GM12878 (cell line): ENCODE data around the gene NTN1. TPM values are rescaled to one million over a fixed set of nuclear protein-coding genes. Genes with fewer than 3 reads are reported as not detected.

Source experiments
- ATAC-seq: fragments of 200-7000 bp; cut with Tn5 transposase; 3 replicates; pipeline ENCODE4 v1.9.1; 2020; ENCODE audit warnings: mild to moderate bottlenecking, moderate library complexity
- BruUV-seq: library from RNA; stranded (reverse); fragments of 400-500 nt; replicated peaks from 2 replicates; lab custom pipeline; 2021; lab: Mats Ljungman, UMichigan
- CTCF ChIA-PET: fragments of 300-600 bp; sonication (Branson Sonifier 250); formaldehyde crosslinking; extraction: SDS; loops from one replicate; lab custom pipeline; 2021; ENCODE audit warnings: inconsistent platforms; lab: Yijun Ruan, JAX
- POLR2A ChIA-PET: fragments of 350-600 bp; formaldehyde crosslinking; extraction: SDS; loops from one replicate; lab custom pipeline; 2021; ENCODE audit warnings: inconsistent platforms; lab: Charles Lee
- RAD21 ChIA-PET: fragments of 300-600 bp; sonication (Branson Sonifier 250); formaldehyde crosslinking; loops from one replicate; lab custom pipeline; 2023; ENCODE audit warnings: antibody characterized with exemption; ENCODE audit not compliant: unreplicated experiment; lab: Charles Lee
- SMC1A ChIA-PET: fragments of 300-600 bp; sonication (Branson Sonifier 250); formaldehyde crosslinking; loops from one replicate; lab custom pipeline; 2023; ENCODE audit not compliant: unreplicated experiment, uncharacterized antibody; lab: Charles Lee
- DNase-seq: peaks from one replicate; pipeline ENCODE4 v3.0.0-alpha.2; 2011; ENCODE audit warnings: low read depth, low spot score
- FAIRE-seq: peaks from 3 replicates; lab custom pipeline; 2011; peaks lifted over from hg19 to GRCh38; lab: Jason Lieb, UNC
- H2AFZ ChIP-seq: 2 replicates; pipeline ENCODE4 v1.6.0; 2011; ENCODE audit warnings: low read depth, low read length, control low read depth; ENCODE audit not compliant: control insufficient read depth
- H3K27ac ChIP-seq: 2 replicates; pipeline ENCODE4 v1.5.1; 2011; ENCODE audit warnings: control low read depth; ENCODE audit not compliant: control insufficient read depth, insufficient read depth
- H3K27me3 ChIP-seq, 2 experiments: replicated peaks in 1 of 2; 2 replicates each; pipeline versions ENCODE4 v1.6.0 to v1.6.1; 2011; ENCODE audit warnings: low read length in 1 of 2; ENCODE audit not compliant: control insufficient read depth in 2 of 2, insufficient read depth in 2 of 2
- H3K36me3 ChIP-seq, 2 experiments: 2 replicates each; pipeline ENCODE4 v1.5.1; 2011; ENCODE audit warnings: low read length in 1 of 2; ENCODE audit not compliant: control insufficient read depth in 2 of 2, insufficient read depth in 2 of 2
- H3K4me1 ChIP-seq: 2 replicates; pipeline ENCODE4 v1.6.1; 2011; ENCODE audit warnings: mild to moderate bottlenecking, low read length, moderate library complexity, mixed read lengths; ENCODE audit not compliant: control insufficient read depth, insufficient read depth
- H3K4me2 ChIP-seq: 2 replicates; pipeline ENCODE4 v1.6.0; 2011; ENCODE audit warnings: control low read depth; ENCODE audit not compliant: control insufficient read depth, insufficient read depth
- H3K4me3 ChIP-seq: fragments of 200-600 bp; sonication (generic); 2 replicates; pipeline ENCODE4 v1.5.1; 2016
- H3K79me2 ChIP-seq: 2 replicates; pipeline ENCODE4 v1.6.0; 2011; ENCODE audit warnings: low read length; ENCODE audit not compliant: control insufficient read depth, insufficient read depth
- H3K9ac ChIP-seq: 2 replicates; pipeline ENCODE4 v1.8.0; 2011; ENCODE audit warnings: low read length, control low read depth, mixed read lengths; ENCODE audit not compliant: control insufficient read depth, insufficient read depth
- H3K9me3 ChIP-seq: replicated peaks from 3 replicates; pipeline ENCODE4 v1.5.1; 2011; ENCODE audit warnings: mild to moderate bottlenecking, low read length; ENCODE audit not compliant: control insufficient read depth, insufficient read depth
- H4K20me1 ChIP-seq: 2 replicates; pipeline ENCODE4 v1.6.0; 2011; ENCODE audit not compliant: control insufficient read depth, insufficient read depth
- ATF7 ChIP-seq: fragments of 450-650 bp; IDR thresholded peaks from 2 replicates; pipeline ENCODE4 v1.6.1; 2016; ENCODE audit warnings: low read depth, mild to moderate bottlenecking
- BCLAF1 ChIP-seq: fragments of 450-650 bp; IDR thresholded peaks from 2 replicates; pipeline ENCODE4 v1.6.1; 2017; ENCODE audit warnings: antibody characterized with exemption, mild to moderate bottlenecking, moderate library complexity
- BHLHE40 ChIP-seq, 2 experiments: fragments of 450-650 bp in 1 of 2; IDR thresholded peaks; 2 replicates each; pipeline ENCODE4 v1.6.1; 2011 to 2017; ENCODE audit warnings: low read depth in 2 of 2, borderline replicate concordance in 1 of 2, improper control_type of control experiment in 1 of 2, low read length in 1 of 2, mild to moderate bottlenecking in 1 of 2
- EED ChIP-seq: sonication (generic); IDR thresholded peaks from 2 replicates; pipeline ENCODE4 v1.6.1; 2016; ENCODE audit warnings: antibody characterized with exemption, low read depth
- ETV6 ChIP-seq, 2 experiments: fragments of 450-650 bp in 1 of 2; IDR thresholded peaks in 1 of 2; conservative IDR thresholded peaks in 1 of 2; 2 replicates each; pipeline ENCODE4 v1.6.1; 2014; ENCODE audit warnings: antibody characterized with exemption in 1 of 2, borderline replicate concordance in 1 of 2, low read depth in 1 of 2, mild to moderate bottlenecking in 1 of 2, moderate library complexity in 1 of 2
- HCFC1 ChIP-seq: fragments of 150-350 bp; IDR thresholded peaks from 2 replicates; pipeline ENCODE4 v1.6.1; 2014; ENCODE audit warnings: low read length
- POLR2AphosphoS2 ChIP-seq: IDR thresholded peaks from 2 replicates; pipeline ENCODE4 v1.6.1; 2011; ENCODE audit warnings: low read depth, mild to moderate bottlenecking, low read length, improper control_type of control experiment, moderate library complexity
- POU2F2 ChIP-seq: IDR thresholded peaks from 3 replicates; pipeline ENCODE4 v1.6.1; 2011; ENCODE audit warnings: low read depth, mild to moderate bottlenecking, low read length, borderline replicate concordance
- SIX5 ChIP-seq: IDR thresholded peaks from 2 replicates; pipeline ENCODE4 v1.6.1; 2011; ENCODE audit warnings: mild to moderate bottlenecking, low read depth, low read length, moderate library complexity; ENCODE audit not compliant: severe bottlenecking
- SP1 ChIP-seq: IDR thresholded peaks from one replicate; pipeline ENCODE4 v1.6.1; 2011; ENCODE audit warnings: low read depth, low read length
- SRF ChIP-seq, 2 experiments: IDR thresholded peaks; 2 replicates each; pipeline ENCODE4 v1.6.1; 2011; ENCODE audit warnings: low read depth in 2 of 2, low read length in 2 of 2, mild to moderate bottlenecking in 1 of 2, moderate library complexity in 1 of 2
- TCF3 ChIP-seq: IDR thresholded peaks from 2 replicates; pipeline ENCODE4 v1.6.1; 2012; ENCODE audit warnings: low read depth, mild to moderate bottlenecking, low read length, borderline replicate concordance; ENCODE audit not compliant: insufficient read depth
- USF1 ChIP-seq: IDR thresholded peaks from 2 replicates; pipeline ENCODE4 v1.6.1; 2011; ENCODE audit warnings: borderline replicate concordance, low read depth, mild to moderate bottlenecking, moderate library complexity, mixed read lengths, low read length; ENCODE audit not compliant: insufficient read depth; ENCODE audit errors: extremely low read length
- WRNIP1 ChIP-seq: IDR thresholded peaks from 2 replicates; pipeline ENCODE4 v1.6.1; 2011; ENCODE audit warnings: low read depth, low read length, improper control_type of control experiment, borderline replicate concordance
- YBX1 ChIP-seq: fragments of 450-650 bp; IDR thresholded peaks from 2 replicates; pipeline ENCODE4 v1.6.1; 2016; ENCODE audit warnings: antibody characterized with exemption
- ZBTB4 ChIP-seq: fragments of 450-650 bp; formaldehyde crosslinking; IDR thresholded peaks from 2 replicates; pipeline ENCODE4 v1.4.0; 2022; ENCODE audit warnings: mild to moderate bottlenecking, moderate library complexity
- WGBS: methylation state at CpG from one replicate; pipeline ENCODE4 v1.1.6; 2016; ENCODE audit warnings: low lambda C conversion rate; ENCODE audit not compliant: insufficient replicate concordance, insufficient coverage; ENCODE audit errors: missing lambda C conversion rate; 5-methylcytosine and 5-hydroxymethylcytosine counted together
- in situ Hi-C: fragments of 300-500 bp; cut with MboI; formaldehyde crosslinking; loops from 9 replicates; pipeline ENCODE4 v1.14.3; 2018; ENCODE audit warnings: mixed read lengths
- intact Hi-C: fragments of 100-400 bp; cut with micrococcal nuclease; formaldehyde crosslinking; loops from one replicate; pipeline ENCODE4 v1.14.2; 2022; ENCODE audit not compliant: unreplicated experiment
- polyA plus RNA-seq, 11 experiments: library from polyadenylated mRNA; depleted of rRNA in 4 of 11; unstranded in 6 of 11; stranded (reverse) in 5 of 11; fragments of >200 nt; fragmentation: Nextera tagmentation in 4 of 11; fragmentation: Illumina TruSeq in 1 of 11; extraction: Ambion mirVana in 4 of 11; extraction: Trizol in 1 of 11; gene quantifications; 1 replicate in 1 of 11; 2 replicates in 10 of 11; pipeline versions ENCODE4 v1.2.1 to v1.2.3, GENCODE V29; 2011 to 2016; ENCODE audit warnings: inconsistent platforms in 2 of 11, missing spikeins in 2 of 11, low read depth in 1 of 11
- total RNA-seq, 4 experiments: library from RNA; depleted of rRNA in 3 of 4; stranded (reverse); fragments of >200 nt in 3 of 4; fragmentation: Illumina TruSeq in 1 of 4; extraction: Trizol in 1 of 4; gene quantifications; 2 replicates each; pipeline versions ENCODE4 v1.2.1 to v1.2.3, GENCODE V29; 2013 to 2021

The NTN1 gene
- total and polyA plus RNA-seq, 10 of the 15 experiments (the other 5 are each of a cell fraction or from before 2014, with no cell fraction given): 0.02 to 0.89 (median 0.35) TPM

- no peak for TF ChIP-seq BHLHE40 (IDR thresholded peaks at IDR 0.05; ENCODE audit: borderline replicate concordance in 1 of 2, low read depth in 2 of 2, low read length in 1 of 2)
- TF ChIP-seq WRNIP1: no peak
- no peak for TF ChIP-seq SIX5
These were observed 7.8 kb downstream of the NTN1 start (continued) for GRCh38 chr17:9028988-9029570.

- ATAC-seq (no peak), DNase-seq (no peak), FAIRE-seq (no peak)
- Histone ChIP-seq H3K9ac (no peak overlapping the region), H3K27ac (no peak overlapping the region), H3K36me3 (no peaks in the 10 kb centered on the region), H3K9me3 (no peaks in the 10 kb centered on the region), H3K27me3 (no peaks in the 10 kb centered on the region; a peak in 2 of 4 replicates), H3K4me1 (no peaks in the 10 kb centered on the region), H3K79me2 (no peaks in the 10 kb centered on the region), H3K4me3 (no peak overlapping the region), H2AFZ (no peak overlapping the region), H3K4me2 (no peak overlapping the region), H4K20me1 (no peaks in the 10 kb centered on the region)
- in situ Hi-C loops (no loop called here), intact Hi-C loops (no loop called here)
- CTCF ChIA-PET: no interaction called here
- SMC1A ChIA-PET: no interaction called here
- BruUV-seq: no TSS peak
- POLR2A ChIA-PET: no interaction called here
- TF ChIP-seq POLR2AphosphoS2 (no peak), BCLAF1 (no peak), HCFC1 (no peak), EED (no peak), SRF (IDR thresholded peaks at IDR 0.05; ENCODE audit: low read depth in 2 of 2, low read length in 2 of 2) (no peak), YBX1 (no peak), POU2F2 (no peak), ETV6 (conservative IDR thresholded peaks at IDR 0.05 in 1 of 2, IDR thresholded peaks at IDR 0.05 in 1 of 2; ENCODE audit: borderline replicate concordance in 1 of 2, low read depth in 1 of 2) (no peak), TCF3 (no peak), USF1 (no peak), ATF7 (no peak), SP1 (no peak), ZBTB4 (CRISPR knock-in tag) (no peak)
- RAD21 ChIA-PET: no interaction called here
- 25% methylated on average over 9 of the region's 9 CpGs for WGBS
These were observed 10.8 kb downstream of the NTN1 start for GRCh38 chr17:9032151-9032550.
